IPS-18c (cell line): ENCODE data around the gene NBDY.
"Not testable (repeated sequence)": the region's sequence is repeated elsewhere in the genome, so short reads cannot be mapped to it uniquely, and the experiment has no call there.

Experiments used
- H3K4me3 ChIP-seq: 2 replicates; pipeline ENCODE4 v1.7.0; 2013; ENCODE audit warnings: low read depth, mild to moderate bottlenecking, low read length, moderate library complexity; ENCODE audit not compliant: insufficient read depth
- H3K9me3 ChIP-seq: one replicate; pipeline ENCODE4 v1.6.1; 2013; ENCODE audit warnings: mild to moderate bottlenecking, low read length, moderate library complexity; ENCODE audit not compliant: control insufficient read depth, insufficient read depth

The NBDY gene

GRCh38 chrX:56729152-56729850, at the start of gene NBDY:
TSS of gene NBDY (plus strand) at chrX:56729243. CDS start at chrX:56729354, 111 bp downstream.
- Histone ChIP-seq H3K4me3 (peak within 1 kb of the TSS; percentile 69), H3K9me3 (peaks cover 8% of the 10 kb centered on the region)

- H3K4me3 ChIP-seq, H3K9me3 ChIP-seq: not testable (repeated sequence)
These were observed 24.5 kb upstream of the NBDY start for GRCh38 chrX:56704530-56704929.

GRCh38 chrX:56726605-56727004, 2.4 kb upstream of the NBDY start:
- no peak overlapping the region for H3K4me3 ChIP-seq
- peaks cover 10% of the 10 kb centered on the region for H3K9me3 ChIP-seq

GRCh38 chrX:56727531-56727930, 1.5 kb upstream of the NBDY start:
- Histone ChIP-seq H3K9me3 (peaks cover 10% of the 10 kb centered on the region), H3K4me3 (no peak overlapping the region)

GRCh38 chrX:56728321-56728720, 722 bp upstream of the NBDY start:
- Histone ChIP-seq H3K9me3 (peaks cover 9% of the 10 kb centered on the region), H3K4me3 (no peak overlapping the region)

- Histone ChIP-seq H3K9me3 (peaks cover 8% of the 10 kb centered on the region), H3K4me3 (no peak overlapping the region)
These were observed 291 bp upstream of the NBDY start for GRCh38 chrX:56728752-56729151.

- Histone ChIP-seq H3K4me3 (no peak overlapping the region), H3K9me3 (peaks cover 4% of the 10 kb centered on the region)
These were observed 4.5 kb downstream of the NBDY start for GRCh38 chrX:56733459-56734046.

- Histone ChIP-seq H3K4me3 (no peak overlapping the region), H3K9me3 (no peaks in the 10 kb centered on the region)
These were observed 7.2 kb downstream of the NBDY start for GRCh38 chrX:56736219-56736618.

GRCh38 chrX:56738670-56739069, 9.6 kb downstream of the NBDY start:
- H3K9me3 ChIP-seq, result no peaks in the 10 kb centered on the region
- no peak overlapping the region for H3K4me3 ChIP-seq

GRCh38 chrX:56744996-56745395, 16.0 kb downstream of the NBDY start:
- H3K4me3 ChIP-seq, result no peak overlapping the region
- no peaks in the 10 kb centered on the region for H3K9me3 ChIP-seq

- H3K4me3 ChIP-seq, result no peak overlapping the region
- H3K9me3 ChIP-seq, result no peaks in the 10 kb centered on the region
These were observed 18.0 kb downstream of the NBDY start for GRCh38 chrX:56746996-56747395.

GRCh38 chrX:56751071-56751470, 22.0 kb downstream of the NBDY start:
- Histone ChIP-seq H3K9me3 (no peaks in the 10 kb centered on the region), H3K4me3 (no peak overlapping the region)

- Histone ChIP-seq H3K4me3 (no peak overlapping the region), H3K9me3 (peaks cover 15% of the 10 kb centered on the region)
These were observed 28.3 kb downstream of the NBDY start for GRCh38 chrX:56757327-56757726.

- Histone ChIP-seq H3K9me3 (peaks cover 15% of the 10 kb centered on the region), H3K4me3 (no peak overlapping the region)
These were observed 29.4 kb downstream of the NBDY start for GRCh38 chrX:56758456-56758855.

- Histone ChIP-seq H3K9me3 (peaks cover 20% of the 10 kb centered on the region), H3K4me3 (no peak overlapping the region)
These were observed 30.8 kb downstream of the NBDY start for GRCh38 chrX:56759736-56760409.

GRCh38 chrX:56760410-56761124, 31.5 kb downstream of the NBDY start:
- not testable (repeated sequence) for H3K4me3 ChIP-seq
- H3K9me3 ChIP-seq, result peaks cover 24% of the 10 kb centered on the region

GRCh38 chrX:56761167-56761566, 32.1 kb downstream of the NBDY start:
- Histone ChIP-seq H3K4me3 (no peak overlapping the region), H3K9me3 (peaks cover 24% of the 10 kb centered on the region)

- Histone ChIP-seq H3K9me3 (peaks cover 24% of the 10 kb centered on the region), H3K4me3 (no peak overlapping the region)
These were observed 33.2 kb downstream of the NBDY start for GRCh38 chrX:56762220-56762619.
